RPMI7951 (cell line): Measurements from ENCODE around the gene UBAC2. TPM values are rescaled to one million over a fixed set of nuclear protein-coding genes. Genes with fewer than 3 reads are reported as not detected.
A peak's percentile ranks its signal among the peaks of the same experiment; 100 is the strongest.

Source experiments
- DNase-seq: peaks from one replicate; pipeline ENCODE4 v3.0.0-alpha.2; 2012; ENCODE audit warnings: low read depth
- total RNA-seq: library from RNA; depleted of rRNA; stranded (reverse); fragments of >200 nt; shearing (Covaris generic); gene quantifications from 2 replicates; pipeline ENCODE4 v1.2.3, GENCODE V29; 2014; rRNA removed

The UBAC2 gene
- total RNA-seq = 29.1 and 34.6 TPM in 2 replicates

DNA sequence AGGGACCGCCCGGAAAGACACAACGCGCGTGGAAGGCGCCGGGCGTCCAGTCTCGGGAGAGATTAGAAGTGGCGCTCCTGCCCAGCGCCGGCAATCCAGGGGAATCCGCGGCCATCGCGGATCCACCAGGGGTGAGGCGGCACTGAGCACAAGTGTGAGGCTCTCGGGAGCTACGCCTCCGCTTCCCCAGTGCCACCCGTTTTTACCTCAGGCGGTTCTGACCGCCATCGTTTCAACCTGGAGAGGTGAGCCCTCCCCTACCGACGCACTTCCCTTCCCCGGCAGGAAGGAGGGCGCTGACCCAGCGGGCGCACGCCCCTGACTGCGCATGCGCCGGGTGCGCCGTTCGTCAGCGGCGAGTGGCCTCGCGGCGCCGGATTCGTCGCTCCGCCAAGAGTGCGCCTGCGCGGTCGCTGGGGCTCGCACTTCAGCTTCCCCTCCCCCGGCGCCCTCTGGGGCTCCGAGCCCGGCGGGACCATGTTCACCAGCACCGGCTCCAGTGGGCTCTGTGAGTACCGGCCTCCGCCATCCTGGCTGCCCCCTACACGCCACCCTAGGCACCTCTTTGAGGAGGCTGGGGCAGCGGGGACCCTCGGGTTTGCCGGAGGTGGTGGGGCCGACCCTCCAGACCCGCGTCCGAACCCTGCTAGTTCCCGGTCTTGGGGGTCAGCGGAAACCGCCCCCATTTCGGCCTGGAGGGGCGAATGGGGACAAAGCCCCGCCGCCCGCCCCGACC lies at the start of gene UBAC2:
Gene UBAC2 (plus strand): TSS at position 423 of the 736 bp plus-strand sequence. CDS start 55 bp downstream, at position 478.
- peak; percentile 86 for DNase-seq

DNA sequence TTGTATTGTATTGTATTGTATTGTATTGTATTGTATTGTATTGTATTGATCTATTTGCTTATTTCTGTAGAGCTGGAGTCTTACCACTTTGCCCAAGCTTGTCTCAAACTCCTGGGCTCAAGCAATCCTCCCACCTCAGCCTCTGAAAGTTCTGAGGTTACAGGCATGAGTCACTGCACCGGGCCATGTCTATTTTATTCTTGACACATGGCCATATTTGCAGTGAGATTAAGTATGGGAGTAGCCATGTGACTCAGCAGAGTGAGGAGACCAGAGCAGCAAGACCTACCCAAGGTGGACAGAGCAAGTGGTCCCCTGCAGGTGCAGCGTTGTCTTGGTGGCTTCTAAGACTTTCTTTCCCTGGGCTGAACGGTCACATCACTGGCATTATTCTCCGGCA lies 49.1 kb upstream of the UBAC2 start:
- DNase-seq = peak; percentile 85

DNA sequence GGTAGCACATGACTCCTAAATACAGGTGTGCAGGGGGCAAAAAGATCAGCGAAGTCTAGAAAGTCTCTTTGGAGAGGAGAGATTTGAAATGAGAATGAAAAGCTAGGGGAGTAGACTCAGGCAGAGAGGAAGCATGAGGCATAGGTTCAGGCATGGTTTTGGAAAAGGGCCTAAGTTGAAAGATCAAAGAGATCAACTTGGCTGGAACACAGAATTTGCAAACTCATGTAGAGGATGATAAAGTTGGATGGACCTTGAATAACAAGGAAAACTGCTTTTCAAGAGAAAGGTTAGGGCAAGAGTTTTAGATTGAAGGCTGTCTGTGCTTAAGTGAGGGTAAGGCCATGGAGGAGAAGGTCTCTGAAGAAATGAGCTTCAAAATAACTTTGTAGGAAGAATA lies 47.4 kb upstream of the UBAC2 start:
- peak; percentile 61 for DNase-seq

DNA sequence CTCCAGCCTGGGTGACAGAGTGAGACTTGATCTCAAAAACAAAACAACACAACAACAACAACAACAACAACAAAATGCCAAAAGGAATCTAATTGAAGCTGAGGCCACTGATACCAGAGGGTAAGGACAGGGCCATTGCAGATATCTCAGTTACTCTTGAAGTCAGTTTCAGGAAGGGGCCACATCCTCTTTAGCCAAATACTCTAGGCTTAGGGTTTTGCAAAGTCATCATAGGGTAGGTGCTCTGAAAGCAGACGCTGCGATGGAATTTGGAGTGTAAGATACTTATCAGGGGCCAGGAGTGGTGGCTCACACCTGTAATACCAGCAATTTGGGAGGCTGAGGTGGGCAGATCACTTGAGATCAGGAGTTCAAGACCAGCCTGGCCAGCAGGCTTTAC lies 46.6 kb upstream of the UBAC2 start:
- no peak for DNase-seq

GRCh38 chr13:99155821-99156220 lies 44.8 kb upstream of the UBAC2 start:
- DNase-seq = no peak

DNA sequence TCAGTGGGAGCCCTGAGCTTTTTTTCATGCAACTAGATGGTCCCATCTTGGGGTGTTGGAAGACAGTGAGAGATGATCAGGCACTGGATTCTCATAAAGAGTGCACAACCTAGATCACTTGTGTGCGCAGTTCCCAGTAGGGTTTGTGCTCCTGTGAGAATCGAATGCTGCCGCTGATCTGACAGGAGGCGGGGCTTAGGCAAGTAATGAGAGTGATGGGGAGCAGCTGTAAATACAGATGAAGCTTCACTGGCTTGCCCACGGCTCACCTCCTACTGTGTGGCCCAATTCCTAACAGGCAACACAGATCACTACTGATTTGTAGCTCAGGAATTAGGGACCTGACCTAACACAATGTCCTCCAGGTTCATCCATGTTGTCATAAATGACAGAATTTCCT lies 43.6 kb upstream of the UBAC2 start:
- DNase-seq = no peak

GRCh38 chr13:99158846-99159245 lies 41.8 kb upstream of the UBAC2 start:
- peak; percentile 38 for DNase-seq

- DNase-seq = no peak
Measured at GRCh38 chr13:99159331-99160061, 41.2 kb upstream of the UBAC2 start.

DNA sequence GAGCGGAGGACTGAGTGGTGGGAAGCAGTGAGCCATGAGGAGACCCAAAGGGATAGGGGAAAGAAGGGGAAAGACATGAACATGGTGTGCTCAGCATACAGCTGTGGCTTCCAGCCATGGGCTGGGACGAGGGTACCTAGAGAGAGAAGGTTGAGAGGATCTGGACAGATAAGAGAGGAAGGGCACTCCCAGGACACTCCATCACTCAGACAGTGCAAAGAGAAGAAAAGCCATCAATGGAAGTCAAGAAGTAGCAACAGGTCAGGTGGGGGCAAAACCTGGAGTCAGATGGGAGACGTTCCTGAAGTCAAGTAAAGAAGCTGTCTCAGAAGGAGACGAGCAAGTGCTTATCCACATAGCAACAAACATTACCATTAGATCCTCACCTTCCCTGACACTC lies 40.2 kb upstream of the UBAC2 start:
- DNase-seq = no peak

DNA sequence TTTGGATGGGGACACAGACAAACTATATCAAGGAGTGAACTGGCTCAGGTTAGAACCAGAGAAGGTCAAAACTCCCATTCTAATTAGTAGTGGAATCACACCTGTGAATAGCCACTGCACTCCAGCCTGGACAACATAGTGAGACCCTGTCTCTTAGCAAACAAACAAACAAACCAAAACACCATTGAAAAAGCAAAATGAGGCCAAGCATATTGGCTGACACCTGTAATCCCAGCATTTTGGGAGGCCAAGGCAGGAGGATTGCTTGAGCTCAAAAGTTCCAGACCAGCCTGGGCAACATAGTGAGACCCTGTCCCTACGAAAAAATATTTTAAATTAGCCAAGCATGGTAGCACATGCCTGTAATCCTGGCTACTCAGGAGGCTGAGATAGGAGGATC lies 39.1 kb upstream of the UBAC2 start:
- DNase-seq = no peak

GRCh38 chr13:99162567-99163361 lies 37.9 kb upstream of the UBAC2 start:
- no peak for DNase-seq

- no peak for DNase-seq
Measured at GRCh38 chr13:99164226-99164625, 36.4 kb upstream of the UBAC2 start.

- DNase-seq = no peak
Measured at GRCh38 chr13:99165753-99166587, 34.7 kb upstream of the UBAC2 start.

DNA sequence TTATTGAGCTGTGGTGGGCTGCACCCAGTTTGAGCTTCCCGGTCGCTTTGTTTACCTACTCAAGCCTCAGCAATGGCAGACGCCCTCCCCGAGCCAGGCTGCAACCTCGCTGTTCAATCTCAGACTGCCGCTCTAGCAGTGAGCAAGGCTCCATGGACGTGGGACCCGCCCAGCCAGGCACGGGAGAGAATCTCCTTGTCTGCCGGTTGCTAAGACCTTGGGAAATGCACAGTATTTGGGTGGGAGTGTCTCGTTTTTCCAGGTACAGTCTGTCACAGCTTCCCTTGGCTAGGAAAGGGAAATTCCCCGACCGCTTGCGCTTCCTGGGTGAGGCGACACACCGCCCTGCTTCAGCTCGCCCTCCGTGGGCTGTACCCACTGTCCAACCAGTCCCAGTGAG lies 27.7 kb upstream of the UBAC2 start:
- DNase-seq = no peak

DNA sequence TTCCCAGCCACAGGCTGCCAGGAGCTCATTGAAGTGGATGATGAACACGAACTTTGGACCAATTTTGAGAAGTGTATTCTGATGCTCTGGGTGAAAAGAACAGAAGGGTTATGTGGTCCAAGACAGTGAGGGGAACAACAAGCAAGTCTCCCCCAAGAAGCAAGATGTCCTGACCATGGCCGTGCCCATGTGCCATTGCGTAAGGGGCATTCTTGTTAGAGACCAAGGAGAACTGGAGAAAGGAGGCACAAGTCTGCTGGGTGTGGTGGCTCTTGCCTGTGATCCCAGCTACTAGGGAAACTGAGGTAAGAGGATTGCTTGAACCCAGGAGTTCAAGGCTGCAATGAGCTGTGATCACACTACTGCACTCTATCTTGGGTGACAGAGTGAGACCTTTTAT lies 27.0 kb upstream of the UBAC2 start:
- no peak for DNase-seq

GRCh38 chr13:99174533-99175100 lies 26.0 kb upstream of the UBAC2 start:
- peak; percentile 62 for DNase-seq

DNA sequence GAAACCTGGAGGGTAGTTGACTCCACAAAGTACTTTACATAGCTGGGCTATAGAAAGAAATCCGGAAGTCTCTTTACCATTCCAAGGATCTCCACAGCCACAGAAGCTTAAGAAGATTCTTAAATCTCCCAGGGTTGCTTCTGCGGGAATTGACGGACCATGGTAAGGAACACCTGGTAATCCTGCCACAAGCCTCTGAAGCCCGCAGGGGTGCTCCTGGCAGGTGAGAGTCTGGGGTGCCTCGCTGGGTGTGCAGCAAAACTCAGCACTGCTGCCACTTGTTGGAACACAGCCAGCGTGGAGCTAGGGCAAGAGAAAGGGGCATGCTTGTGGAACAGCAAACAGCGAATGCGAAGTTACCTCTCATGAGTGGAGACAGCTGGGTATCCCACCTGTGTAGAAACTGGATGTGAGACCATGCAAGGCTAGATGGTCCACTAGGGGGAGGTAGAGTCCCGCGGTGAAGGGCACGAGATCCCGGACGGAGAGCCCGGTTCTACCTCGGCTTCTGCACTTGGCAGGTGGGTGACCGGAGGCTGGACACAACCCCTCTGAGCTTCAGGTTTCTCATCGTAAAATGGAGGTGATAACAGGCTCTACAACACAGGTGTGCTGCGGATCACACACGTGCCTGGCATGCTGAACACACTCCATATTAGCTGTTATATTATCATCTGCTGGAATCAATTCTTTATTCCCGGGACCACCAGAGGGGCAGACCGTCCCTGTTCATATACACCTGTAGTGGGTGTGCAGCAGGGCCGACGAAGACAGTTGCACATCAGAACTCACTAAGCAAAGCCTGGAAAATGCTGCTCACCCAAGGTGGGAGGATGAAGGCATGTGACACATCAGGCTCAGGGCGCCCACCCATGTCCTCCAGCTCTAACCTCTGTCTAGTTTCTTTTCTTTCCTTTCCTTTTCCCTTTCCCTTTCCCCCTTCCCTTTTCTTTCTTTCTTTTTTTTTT lies 24.1 kb upstream of the UBAC2 start:
- peak; percentile 42 for DNase-seq

GRCh38 chr13:99178636-99179035 lies 22.0 kb upstream of the UBAC2 start:
- DNase-seq = no peak

GRCh38 chr13:99179460-99179859 lies 21.2 kb upstream of the UBAC2 start:
- DNase-seq = no peak

DNA sequence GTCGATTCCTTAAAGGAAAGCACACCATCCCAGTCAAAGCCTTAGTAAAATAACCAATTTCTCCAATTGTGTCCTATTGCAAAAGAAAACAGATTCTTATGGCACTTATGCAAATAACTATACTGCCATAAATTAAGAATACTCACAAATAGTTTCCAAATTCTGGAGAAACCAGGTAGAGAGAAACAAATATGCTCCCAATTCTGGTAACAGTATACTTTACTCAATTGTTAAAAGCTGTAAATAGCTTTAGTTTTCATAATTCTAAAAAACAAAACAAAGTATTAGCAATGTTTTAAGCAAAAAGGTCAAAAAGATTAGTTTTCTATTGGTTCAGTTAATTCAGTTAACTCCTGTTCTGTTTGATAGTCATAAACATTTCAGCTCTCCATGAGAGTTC lies 18.2 kb upstream of the UBAC2 start:
- no peak for DNase-seq
